NCI-H2171 treated with DMSO at 0.1 percent for 48 hours (cell line): ENCODE results near the gene GEMIN8.

ENCODE experiments used
- DNase-seq: peaks from one replicate; lab custom pipeline; 2025; lab: John Stamatoyannopoulos, UW

GEMIN8 gene

GRCh38 chrX:14015941-14016340 is 13.8 kb downstream of the GEMIN8 start:
- DNase-seq, result no peak

- no peak for DNase-seq
These were observed 14.4 kb downstream of the GEMIN8 start for GRCh38 chrX:14015294-14015693.

GRCh38 chrX:14014526-14014925 is 15.2 kb downstream of the GEMIN8 start:
- DNase-seq, result no peak

- DNase-seq, result no peak
These were observed 16.6 kb downstream of the GEMIN8 start for GRCh38 chrX:14013054-14013453.

GRCh38 chrX:14010566-14010965 is 19.1 kb downstream of the GEMIN8 start:
- DNase-seq, result no peak

- no peak for DNase-seq
These were observed 23.2 kb downstream of the GEMIN8 start for GRCh38 chrX:14006540-14006939.

- no peak for DNase-seq
These were observed 25.7 kb downstream of the GEMIN8 start for GRCh38 chrX:14003876-14004425.

- DNase-seq, result no peak
These were observed 26.7 kb downstream of the GEMIN8 start for GRCh38 chrX:14003028-14003427.

- DNase-seq, result peak; percentile 5
These were observed 33.0 kb downstream of the GEMIN8 start for GRCh38 chrX:13996650-13997049.

- DNase-seq, result no peak
These were observed 35.1 kb downstream of the GEMIN8 start for GRCh38 chrX:13994536-13995080.

GRCh38 chrX:13994104-13994503 is 35.6 kb downstream of the GEMIN8 start:
- no peak for DNase-seq

GRCh38 chrX:13990126-13990800 is 39.4 kb downstream of the GEMIN8 start:
- DNase-seq, result peak; percentile 2

GRCh38 chrX:13985697-13986435 is 43.8 kb downstream of the GEMIN8 start:
- no peak for DNase-seq

- DNase-seq, result no peak
These were observed 46.0 kb downstream of the GEMIN8 start for GRCh38 chrX:13983734-13984133.

GRCh38 chrX:13968198-13968597 is 61.5 kb downstream of the GEMIN8 start:
- no peak for DNase-seq

GRCh38 chrX:13967636-13968035 is 62.1 kb downstream of the GEMIN8 start:
- no peak for DNase-seq

GRCh38 chrX:13966793-13967125 is 62.9 kb downstream of the GEMIN8 start:
- DNase-seq, result no peak

GRCh38 chrX:13966071-13966792 is 63.5 kb downstream of the GEMIN8 start:
- no peak for DNase-seq

GRCh38 chrX:13965531-13965930 is 64.2 kb downstream of the GEMIN8 start:
- no peak for DNase-seq

GRCh38 chrX:13956998-13957397 is 72.7 kb downstream of the GEMIN8 start:
- no peak for DNase-seq
